IMR-90 (cell line): Measurements from ENCODE around the gene RBPJ. TPM values are rescaled to one million over a fixed set of nuclear protein-coding genes. Genes with fewer than 3 reads are reported as not detected.
A peak's percentile ranks its signal among the peaks of the same experiment; 100 is the strongest.

Source experiments
- ATAC-seq: fragments of 200-7000 bp; cut with Tn5 transposase; 2 replicates; pipeline ENCODE4 v1.9.1; 2020; ENCODE audit warnings: low read depth, mild to moderate bottlenecking, moderate library complexity
- BruUV-seq: library from RNA; stranded (reverse); fragments of 400-500 nt; replicated peaks from 2 replicates; lab custom pipeline; 2021; lab: Mats Ljungman, UMichigan
- CTCF ChIA-PET: fragments of 300-600 bp; formaldehyde crosslinking; extraction: SDS; loops from one replicate; lab custom pipeline; 2021; ENCODE audit warnings: antibody characterized with exemption; lab: Yijun Ruan, JAX
- POLR2A ChIA-PET: fragments of 300-600 bp; sonication (Branson Sonifier 250); formaldehyde crosslinking; loops from one replicate; lab custom pipeline; 2022; ENCODE audit warnings: antibody characterized with exemption; ENCODE audit not compliant: unreplicated experiment; lab: Charles Lee
- DNase-seq: peaks from one replicate; pipeline ENCODE4 v3.0.0; 2013
- H2AFZ ChIP-seq: replicated peaks from 2 replicates; pipeline ENCODE3; 2013; ENCODE audit warnings: low read length, mild to moderate bottlenecking; ENCODE audit not compliant: poor library complexity
- H2AK5ac ChIP-seq: 2 replicates; pipeline ENCODE4 v1.6.1; 2013; ENCODE audit warnings: low read depth, low read length, inconsistent platforms
- H2AK9ac ChIP-seq: replicated peaks from 2 replicates; pipeline ENCODE3; 2013; ENCODE audit warnings: mild to moderate bottlenecking, low read depth, low read length, moderate library complexity; ENCODE audit not compliant: poor library complexity
- H2BK120ac ChIP-seq: 2 replicates; pipeline ENCODE4 v1.6.1; 2013; ENCODE audit warnings: low read depth, low read length, inconsistent platforms
- H2BK15ac ChIP-seq: 3 replicates; pipeline ENCODE4 v1.6.1; 2013; ENCODE audit warnings: low read depth, low read length, inconsistent platforms
- H2BK20ac ChIP-seq: 2 replicates; pipeline ENCODE4 v1.6.1; 2013; ENCODE audit warnings: low read depth, mild to moderate bottlenecking, inconsistent platforms, low read length, moderate library complexity
- H2BK5ac ChIP-seq: 2 replicates; pipeline ENCODE4 v1.6.1; 2013; ENCODE audit warnings: mild to moderate bottlenecking, low read depth, low read length, inconsistent platforms; ENCODE audit not compliant: poor library complexity, severe bottlenecking
- H3K14ac ChIP-seq: replicated peaks from 2 replicates; pipeline ENCODE4 v1.6.1; 2013; ENCODE audit warnings: low read depth, low read length, inconsistent platforms
- H3K18ac ChIP-seq: 2 replicates; pipeline ENCODE4 v1.6.1; 2013; ENCODE audit warnings: low read depth, low read length, control low read depth
- H3K23ac ChIP-seq: 2 replicates; pipeline ENCODE4 v1.6.1; 2013; ENCODE audit warnings: low read depth, low read length, inconsistent platforms
- H3K27ac ChIP-seq: 2 replicates; pipeline ENCODE4 v1.5.1; 2013; ENCODE audit warnings: mild to moderate bottlenecking, control low read depth, low read length; ENCODE audit not compliant: insufficient read depth
- H3K27me3 ChIP-seq: 2 replicates; pipeline ENCODE4 v1.6.1; 2013; ENCODE audit warnings: low read length; ENCODE audit not compliant: control insufficient read depth, insufficient read depth
- H3K36me3 ChIP-seq: 2 replicates; pipeline ENCODE4 v1.6.1; 2013; ENCODE audit warnings: low read length, mixed read lengths; ENCODE audit not compliant: control insufficient read depth, insufficient read depth
- H3K4ac ChIP-seq: 2 replicates; pipeline ENCODE4 v1.6.1; 2013; ENCODE audit warnings: low read depth, low read length, inconsistent platforms
- H3K4me1 ChIP-seq: 2 replicates; pipeline ENCODE4 v1.6.1; 2013; ENCODE audit warnings: low read length, mixed read lengths; ENCODE audit not compliant: control insufficient read depth, insufficient read depth
- H3K4me2 ChIP-seq: 2 replicates; pipeline ENCODE4 v1.6.1; 2013; ENCODE audit warnings: low read depth, mild to moderate bottlenecking, control low read depth, low read length, moderate library complexity
- H3K4me3 ChIP-seq: 2 replicates; pipeline ENCODE4 v1.5.1; 2013; ENCODE audit warnings: low read depth, mild to moderate bottlenecking, control low read depth, low read length, moderate library complexity; ENCODE audit not compliant: insufficient read depth
- H3K56ac ChIP-seq: 2 replicates; pipeline ENCODE4 v1.6.1; 2013; ENCODE audit warnings: low read length, inconsistent platforms; ENCODE audit not compliant: insufficient read depth; ENCODE audit errors: extremely low read depth
- H3K79me1 ChIP-seq, 2 experiments: 2 replicates each; pipeline ENCODE4 v1.6.1; 2013; ENCODE audit warnings: low read length in 2 of 2, inconsistent platforms in 1 of 2, low read depth in 1 of 2
- H3K9ac ChIP-seq: 2 replicates; pipeline ENCODE4 v1.6.1; 2013; ENCODE audit warnings: low read depth, low read length, control low read depth
- H3K9me1 ChIP-seq: 2 replicates; pipeline ENCODE4 v1.6.1; 2013; ENCODE audit warnings: low read length, inconsistent platforms; ENCODE audit not compliant: insufficient read depth
- H3K9me3 ChIP-seq: 2 replicates; pipeline ENCODE4 v1.6.1; 2013; ENCODE audit warnings: low read length; ENCODE audit not compliant: control insufficient read depth, insufficient read depth
- H4K20me1 ChIP-seq: 2 replicates; pipeline ENCODE4 v1.6.1; 2013; ENCODE audit warnings: low read length, inconsistent platforms; ENCODE audit not compliant: insufficient read depth
- H4K5ac ChIP-seq: 2 replicates; pipeline ENCODE4 v1.6.1; 2013; ENCODE audit warnings: mild to moderate bottlenecking, low read depth, low read length, control low read depth
- H4K8ac ChIP-seq, 2 experiments: 2 replicates each; pipeline ENCODE4 v1.6.1; 2013; ENCODE audit warnings: low read depth in 2 of 2, low read length in 2 of 2, control low read depth in 1 of 2, inconsistent platforms in 1 of 2
- H4K91ac ChIP-seq: 2 replicates; pipeline ENCODE4 v1.6.1; 2013; ENCODE audit warnings: low read depth, low read length, inconsistent platforms; ENCODE audit not compliant: insufficient read depth
- BHLHE40 ChIP-seq: fragments of 150-350 bp; IDR thresholded peaks from 2 replicates; pipeline ENCODE4 v1.6.1; 2016; ENCODE audit warnings: mild to moderate bottlenecking, low read depth, low read length
- CHD1 ChIP-seq: IDR thresholded peaks from 2 replicates; pipeline ENCODE4 v1.6.1; 2012; ENCODE audit warnings: low read depth, low read length, improper control_type of control experiment
- CTCF ChIP-seq: conservative IDR thresholded peaks from 2 replicates; pipeline ENCODE4 v1.5.1; 2012; ENCODE audit warnings: mild to moderate bottlenecking, low read depth, low read length, improper control_type of control experiment
- ELK1 ChIP-seq: fragments of 150-350 bp; IDR thresholded peaks from 2 replicates; pipeline ENCODE4 v1.6.1; 2016; ENCODE audit warnings: low read depth, mild to moderate bottlenecking, low read length, moderate library complexity, borderline replicate concordance
- FOS ChIP-seq: fragments of 150-350 bp; IDR thresholded peaks from 2 replicates; pipeline ENCODE4 v1.6.1; 2016; ENCODE audit warnings: low read depth, low read length
- MAFK ChIP-seq: IDR thresholded peaks from 2 replicates; pipeline ENCODE4 v1.6.1; 2012; ENCODE audit warnings: low read depth, low read length, improper control_type of control experiment
- MAZ ChIP-seq: IDR thresholded peaks from 2 replicates; pipeline ENCODE4 v1.6.1; 2012; ENCODE audit warnings: low read depth, mild to moderate bottlenecking, low read length, improper control_type of control experiment, moderate library complexity, borderline replicate concordance
- MXI1 ChIP-seq: IDR thresholded peaks from 2 replicates; pipeline ENCODE4 v1.6.1; 2012; ENCODE audit warnings: low read depth, mild to moderate bottlenecking, low read length, moderate library complexity, borderline replicate concordance
- NFE2L2 ChIP-seq: fragments of 150-350 bp; IDR thresholded peaks from 2 replicates; pipeline ENCODE4 v1.6.1; 2016; ENCODE audit warnings: low read depth, mild to moderate bottlenecking, low read length
- POLR2A ChIP-seq: IDR thresholded peaks from 2 replicates; pipeline ENCODE4 v1.6.1; 2012; ENCODE audit warnings: mild to moderate bottlenecking, low read depth, low read length
- RAD21 ChIP-seq: IDR thresholded peaks from 2 replicates; pipeline ENCODE4 v1.6.1; 2012; ENCODE audit warnings: low read length, improper control_type of control experiment
- RFX5 ChIP-seq: IDR thresholded peaks from 2 replicates; pipeline ENCODE4 v1.8.0; 2012; ENCODE audit warnings: low read depth, mild to moderate bottlenecking, low read length, moderate library complexity
- SMC3 ChIP-seq: fragments of 150-350 bp; IDR thresholded peaks from 2 replicates; pipeline ENCODE4 v1.6.1; 2016; ENCODE audit warnings: low read depth, mild to moderate bottlenecking, antibody characterized with exemption, low read length, moderate library complexity
- USF2 ChIP-seq: fragments of 150-350 bp; IDR thresholded peaks from 2 replicates; pipeline ENCODE4 v1.6.1; 2017; ENCODE audit warnings: mild to moderate bottlenecking, antibody characterized with exemption, low read length, low read depth
- WGBS, 2 experiments: methylation state at CpG; one replicate each; pipeline versions ENCODE4 v1.1.5 to v1.1.7; 2013; ENCODE audit warnings: missing lambda C conversion rate in 2 of 2; ENCODE audit not compliant: insufficient read length in 1 of 2; ENCODE audit errors: extremely low coverage in 2 of 2; 5-methylcytosine and 5-hydroxymethylcytosine counted together
- dilution Hi-C: fragments of 300-500 bp; cut with HindIII; formaldehyde crosslinking; loops from one replicate; pipeline ENCODE4 v1.14.3; 2018; ENCODE audit warnings: low sequenced_read_pairs; ENCODE audit not compliant: unreplicated experiment
- in situ Hi-C: fragments of 300-500 bp; cut with MboI; formaldehyde crosslinking; loops from 3 replicates; pipeline ENCODE4 v1.14.3; 2019; ENCODE audit warnings: low sequenced_read_pairs, inconsistent platforms, mixed read lengths
- intact Hi-C: fragments of 100-400 bp; cut with micrococcal nuclease; formaldehyde crosslinking; loops from 2 replicates; pipeline ENCODE4 v1.10.0; 2022
- polyA plus RNA-seq, 3 experiments: library from polyadenylated mRNA; depleted of rRNA; stranded (reverse); fragments of >200 nt; gene quantifications; 2 replicates each; pipeline ENCODE4 v1.2.3, GENCODE V29; 2012; ENCODE audit warnings: low replicate concordance in 1 of 3
- total RNA-seq: library from RNA; depleted of rRNA; stranded (reverse); fragments of >200 nt; gene quantifications from 2 replicates; pipeline ENCODE4 v1.2.3, GENCODE V29; 2012

Gene RBPJ
- total and polyA plus RNA-seq, 2 of the 4 experiments (the other 2 are of a cell fraction) = 50.3 to 148 TPM

- H2AK5ac ChIP-seq = no peak overlapping the region
- no peak overlapping the region for H4K5ac ChIP-seq
- H4K20me1 ChIP-seq = no peaks in the 10 kb centered on the region
- H3K4ac ChIP-seq = no peak overlapping the region
- ChIA-PET CTCF (no interaction called here), POLR2A (interaction anchor here (0.6 kb wide), 1 partner anchor 59 kb away, joined by 6 read pairs; no protein-coding TSS in a partner anchor)
- ATAC-seq = no peak
- no peak overlapping the region for H2BK5ac ChIP-seq
- H3K9ac ChIP-seq = no peak overlapping the region
- H3K9me3 ChIP-seq = no peaks in the 10 kb centered on the region
- H3K4me1 ChIP-seq = no peaks in the 10 kb centered on the region
- H3K4me2 ChIP-seq = no peak overlapping the region
- no peak overlapping the region for H2BK20ac ChIP-seq
- no peak overlapping the region for H2AFZ ChIP-seq
- H3K14ac ChIP-seq = no peak overlapping the region
- no peak overlapping the region for H2AK9ac ChIP-seq
- TF ChIP-seq MAZ (no peak), USF2 (no peak), RFX5 (no peak), CTCF (no peak), POLR2A (no peak), BHLHE40 (no peak), MAFK (no peak), FOS (no peak), SMC3 (no peak), MXI1 (no peak), ELK1 (no peak), NFE2L2 (no peak), CHD1 (no peak), RAD21 (no peak)
- H3K23ac ChIP-seq = no peak overlapping the region
- H3K9me1 ChIP-seq = no peaks in the 10 kb centered on the region
- no peak overlapping the region for H3K18ac ChIP-seq
- no peak for DNase-seq
- no peaks in the 10 kb centered on the region for H3K27me3 ChIP-seq
- intact Hi-C loops (no loop called here), in situ Hi-C loops (no loop called here), dilution Hi-C loops (no loop called here)
- H2BK120ac ChIP-seq = no peak overlapping the region
- H3K4me3 ChIP-seq = no peak overlapping the region
- H4K91ac ChIP-seq = no peak overlapping the region
- H3K27ac ChIP-seq = no peak overlapping the region
- no CpG with 5 or more reads among the region's 6 CpGs for WGBS, 2 experiments
- BruUV-seq = no TSS peak
- no peaks in the 10 kb centered on the region for H3K79me1 ChIP-seq
- H3K36me3 ChIP-seq = no peaks in the 10 kb centered on the region
- 0 out of 3 replicates have a peak overlapping the region, but pooled peaks have one; percentile 50 for H2BK15ac ChIP-seq
- no peak overlapping the region for H4K8ac ChIP-seq
- no peak overlapping the region; the same call in 1 of the 2 replicates for H3K56ac ChIP-seq
Measured at GRCh38 chr4:26307037-26307800, 13.6 kb upstream of the RBPJ start.
